Muscle of back (tissue), 11 donors: ENCODE measurements around the gene PRUNE2. TPM values are rescaled to one million over a fixed set of nuclear protein-coding genes. Genes with fewer than 3 reads are reported as not detected.
"Not testable (repeated sequence)": the region's sequence is repeated elsewhere in the genome, so short reads cannot be mapped to it uniquely, and the experiment has no call there.

Source experiments
- DNase-seq, 3 donors: peaks; one replicate each; pipeline versions ENCODE4 v3.0.0 to v3.0.0-alpha.2; 2013
- polyA plus RNA-seq, 10 donors: library from polyadenylated mRNA; unstranded; fragments of 120-200 nt; gene quantifications; one replicate each; pipeline ENCODE4 v1.2.1, GENCODE V29; 2013; ENCODE audit not compliant: insufficient read length in 10 of 10

The PRUNE2 gene
- polyA plus RNA-seq, 10 donors = 10.3 to 17.7 (median 12.8) TPM

DNA sequence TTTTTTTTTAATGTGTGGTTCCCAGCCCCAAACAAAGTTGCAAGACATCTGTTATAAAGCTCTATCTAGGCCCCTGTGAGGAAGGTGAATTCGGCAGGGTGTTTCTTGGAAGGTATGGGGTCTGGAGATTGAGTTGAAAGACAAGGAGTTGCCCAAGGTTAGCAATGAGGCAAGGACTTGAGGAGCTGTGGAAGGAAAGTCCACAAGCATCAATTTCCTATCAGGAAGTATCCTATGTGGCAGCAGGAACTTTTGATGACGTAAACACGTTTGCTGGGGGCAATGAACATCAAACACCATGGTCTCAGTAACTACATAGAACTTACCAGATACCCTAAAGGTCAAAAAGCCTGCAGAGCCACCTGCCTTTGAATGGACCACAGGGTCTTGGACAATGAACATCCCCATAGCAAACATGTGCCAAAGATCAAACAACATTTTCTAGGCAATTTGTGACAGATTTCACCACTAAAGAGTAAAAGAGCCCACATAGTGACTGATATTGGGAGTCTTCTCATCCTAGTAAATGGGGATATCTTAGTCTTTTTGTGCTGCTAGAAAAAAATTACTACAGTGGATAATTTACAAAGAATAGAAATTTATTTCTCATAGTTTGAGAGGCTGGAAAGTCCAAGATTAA lies 301.9 kb downstream of the PRUNE2 start:
- no peak for DNase-seq

DNA sequence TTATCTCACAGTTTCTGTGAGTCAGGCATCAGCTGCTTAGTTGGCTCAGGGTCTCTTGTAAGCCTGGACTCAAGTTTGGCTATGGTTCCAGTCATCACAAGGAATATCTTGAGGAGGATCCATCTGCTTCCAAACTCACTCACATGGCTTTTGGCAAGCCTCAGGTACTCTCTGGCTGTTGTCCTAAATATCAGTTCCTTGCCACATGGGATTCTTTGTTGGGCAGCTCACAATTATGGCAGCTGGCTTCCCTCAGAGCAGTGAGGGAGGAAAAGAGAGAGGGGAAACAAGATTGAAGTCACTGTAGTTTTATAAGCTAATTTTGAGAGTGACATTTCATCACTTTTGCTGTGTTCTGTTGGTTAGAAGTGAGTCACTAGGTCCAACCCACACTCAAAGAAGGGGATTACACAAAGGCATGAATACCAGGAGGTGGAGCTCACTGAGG lies 302.4 kb downstream of the PRUNE2 start:
- peak in 1 of 3 donors; percentile 51 for DNase-seq

DNA sequence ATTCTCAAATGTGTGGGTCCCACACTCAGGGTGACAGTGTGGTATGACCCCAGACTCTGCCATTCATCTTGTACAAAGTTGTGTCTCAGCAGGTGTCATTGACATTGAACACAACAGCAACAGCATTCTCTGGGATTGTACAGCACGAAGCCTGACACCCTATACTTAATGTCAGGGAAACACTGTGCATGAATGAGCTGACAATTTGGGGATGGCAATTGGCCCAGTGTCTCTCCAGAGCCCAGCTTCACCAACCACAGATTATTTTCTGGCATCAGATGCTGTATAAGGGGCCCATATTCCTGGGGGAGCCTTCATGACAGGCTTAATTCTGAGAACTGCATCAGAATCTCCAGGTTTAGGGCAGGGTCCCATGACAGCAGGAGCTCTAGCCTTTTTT lies 303.7 kb downstream of the PRUNE2 start:
- DNase-seq = no peak

DNA sequence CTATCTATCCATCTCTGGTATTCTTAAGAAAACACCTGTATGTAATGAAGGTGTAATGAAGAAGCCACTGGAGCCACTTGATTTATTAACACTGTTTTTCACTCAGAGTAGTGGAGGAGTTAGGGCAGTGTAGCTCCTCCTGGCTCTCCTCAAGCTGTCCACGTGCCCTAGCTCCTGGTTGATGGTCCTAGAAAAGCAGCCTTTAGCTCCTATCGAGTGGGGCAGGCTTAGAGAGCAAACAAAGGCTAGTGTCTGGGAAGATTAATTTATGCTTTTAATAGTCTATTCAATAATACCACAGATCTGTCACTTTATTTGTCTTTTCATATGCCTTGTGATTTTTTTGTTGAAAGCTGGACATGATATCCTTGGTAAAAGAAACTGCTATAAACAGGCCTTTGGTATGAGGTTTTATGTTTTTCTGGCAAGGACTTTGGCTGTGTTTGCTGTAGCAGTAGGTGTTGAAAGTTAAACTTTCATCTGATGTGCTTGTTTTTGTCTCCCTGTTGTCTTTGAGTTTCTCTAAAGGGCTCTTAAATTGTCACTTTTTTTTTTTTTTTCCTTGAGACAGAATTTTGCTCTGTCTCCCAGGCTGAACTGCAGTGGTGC lies 305.8 kb downstream of the PRUNE2 start:
- no peak for DNase-seq

DNA sequence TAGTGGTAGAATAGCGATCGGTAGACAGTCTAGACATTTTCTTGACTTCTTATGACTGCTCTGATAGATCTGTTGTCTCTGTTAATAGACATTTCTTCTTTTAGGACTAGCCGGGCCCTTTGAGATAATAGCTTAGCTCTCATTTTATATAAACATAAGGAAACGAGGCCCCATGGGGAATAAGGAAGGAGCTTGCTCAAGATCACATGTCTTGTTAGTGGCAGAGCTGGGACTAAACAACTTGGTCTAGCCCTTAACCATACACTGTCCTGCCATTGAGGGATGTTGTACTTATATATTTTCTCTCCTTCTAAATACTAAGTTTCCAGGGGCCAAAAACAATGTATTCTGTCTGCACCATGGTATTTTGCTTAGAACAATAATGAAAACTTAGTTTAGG lies 306.9 kb downstream of the PRUNE2 start:
- DNase-seq = no peak

DNA sequence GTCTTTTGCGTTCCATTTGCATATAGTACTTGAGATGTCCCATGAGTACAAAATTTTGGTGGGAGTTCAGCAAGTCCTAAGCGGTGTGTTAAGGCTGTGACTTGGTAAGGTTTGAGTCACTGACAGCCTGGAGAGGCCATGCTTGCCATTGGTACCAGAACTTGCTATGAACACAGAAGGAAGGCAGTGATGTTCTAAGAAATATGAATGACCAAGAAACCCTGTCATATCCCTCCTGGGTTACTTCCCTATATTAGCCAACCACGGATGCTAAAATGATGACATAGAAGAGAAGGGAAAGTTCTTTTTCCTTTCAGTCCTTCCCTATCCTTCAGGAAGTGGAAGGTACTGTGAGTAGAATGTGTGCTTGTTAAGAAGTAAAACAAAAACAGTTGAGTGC lies 310.3 kb downstream of the PRUNE2 start:
- no peak for DNase-seq

- no peak for DNase-seq
These were observed 311.0 kb downstream of the PRUNE2 start for GRCh38 chr9:76594764-76595424.

- DNase-seq = not testable (repeated sequence)
These were observed 311.8 kb downstream of the PRUNE2 start for GRCh38 chr9:76593961-76594735.

DNA sequence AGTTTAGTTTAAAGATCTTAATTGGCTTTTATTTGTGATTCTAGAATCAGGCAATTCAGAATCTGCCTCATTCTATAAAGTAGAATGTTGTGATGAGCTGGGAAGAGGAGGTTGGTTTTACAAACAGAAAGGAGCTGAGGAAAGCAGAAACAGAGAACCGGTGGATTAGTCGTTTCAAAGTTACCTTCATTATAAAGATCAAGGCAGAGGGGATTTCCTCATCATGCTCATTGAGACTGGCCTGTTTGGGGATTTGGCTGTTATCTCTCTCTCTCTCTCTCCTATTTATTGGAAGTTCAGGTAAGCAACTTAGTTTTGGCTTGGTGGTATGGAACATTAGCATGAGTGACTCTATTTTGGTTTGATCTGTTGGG lies 313.0 kb downstream of the PRUNE2 start:
- no peak for DNase-seq

DNA sequence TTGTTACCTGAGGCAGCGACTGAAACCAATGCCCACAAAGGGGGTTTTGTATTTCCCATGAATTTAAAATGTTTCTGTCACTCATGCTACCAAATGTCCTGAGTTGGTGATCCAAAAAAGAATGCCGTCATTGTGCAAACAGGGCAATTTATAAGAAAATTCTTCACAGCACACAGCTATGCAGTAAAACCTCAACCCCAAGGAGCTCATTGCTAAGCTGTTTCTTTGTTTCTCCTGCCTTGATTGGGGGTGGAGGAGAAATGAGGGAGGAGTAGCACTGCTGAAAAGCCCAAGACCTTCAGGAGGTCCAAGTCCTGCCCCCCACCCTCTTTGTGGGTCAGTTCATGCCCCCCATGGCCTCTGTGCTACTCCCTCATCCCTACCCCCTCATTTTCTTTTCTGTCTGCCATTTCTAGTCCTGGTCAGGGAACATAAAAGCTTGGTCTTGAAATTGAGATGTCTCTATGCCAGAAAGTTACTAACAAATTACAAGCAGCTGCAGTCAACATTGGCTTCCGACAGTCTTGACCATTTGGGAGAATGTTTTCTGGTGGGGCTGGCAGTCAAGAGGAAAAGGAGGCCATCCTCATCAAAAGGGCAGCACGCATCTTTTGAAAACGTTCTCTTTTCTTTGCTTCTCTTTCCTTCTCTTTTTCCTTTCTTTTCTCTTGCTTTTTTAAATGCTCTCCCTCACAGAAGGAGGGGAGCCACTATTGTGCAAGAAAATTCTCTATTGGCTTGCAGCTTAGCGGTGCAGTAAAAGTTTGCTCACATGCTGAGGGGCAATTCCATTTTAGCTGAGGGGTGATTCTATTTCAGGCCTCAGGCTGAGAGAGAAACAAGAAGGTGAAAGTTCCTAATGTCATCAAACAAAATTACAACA lies 313.6 kb downstream of the PRUNE2 start:
- peak in 2 of 3 donors; percentile 29 to 62 for DNase-seq

DNA sequence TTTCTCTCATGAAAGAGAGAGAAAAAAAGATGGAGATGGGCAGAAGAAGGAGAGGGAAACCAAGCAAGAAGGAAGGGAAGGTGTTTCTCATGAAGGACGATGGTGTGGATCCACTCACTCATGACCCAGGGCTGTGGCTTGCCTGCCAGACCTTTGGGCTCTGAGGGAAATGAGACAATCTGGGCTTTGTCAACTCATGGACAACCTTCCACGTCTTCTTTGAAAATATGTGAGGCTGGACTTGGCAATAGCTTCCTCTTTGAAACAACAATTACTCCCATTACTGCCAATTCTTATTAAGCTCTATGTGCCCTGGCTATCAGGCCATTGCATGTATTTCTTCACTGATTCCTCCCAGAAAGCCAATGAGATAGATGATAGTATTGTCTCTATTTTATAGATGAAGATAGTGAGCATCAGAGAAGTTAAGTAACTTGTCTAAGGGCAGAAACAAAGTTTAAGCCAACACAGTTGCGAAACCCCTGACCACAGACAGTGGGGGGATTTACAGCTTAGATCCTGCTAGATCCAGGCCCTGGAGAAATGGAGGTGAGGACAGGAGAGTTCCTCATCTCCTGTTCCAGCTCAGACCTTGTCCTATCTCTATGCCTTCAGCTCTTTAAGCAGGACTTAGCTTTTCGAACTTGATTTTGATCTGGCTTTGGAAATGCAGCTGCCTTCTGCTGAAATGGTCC lies 314.5 kb downstream of the PRUNE2 start:
- DNase-seq = no peak

GRCh38 chr9:76588316-76588715 lies 317.6 kb downstream of the PRUNE2 start:
- no peak for DNase-seq

DNA sequence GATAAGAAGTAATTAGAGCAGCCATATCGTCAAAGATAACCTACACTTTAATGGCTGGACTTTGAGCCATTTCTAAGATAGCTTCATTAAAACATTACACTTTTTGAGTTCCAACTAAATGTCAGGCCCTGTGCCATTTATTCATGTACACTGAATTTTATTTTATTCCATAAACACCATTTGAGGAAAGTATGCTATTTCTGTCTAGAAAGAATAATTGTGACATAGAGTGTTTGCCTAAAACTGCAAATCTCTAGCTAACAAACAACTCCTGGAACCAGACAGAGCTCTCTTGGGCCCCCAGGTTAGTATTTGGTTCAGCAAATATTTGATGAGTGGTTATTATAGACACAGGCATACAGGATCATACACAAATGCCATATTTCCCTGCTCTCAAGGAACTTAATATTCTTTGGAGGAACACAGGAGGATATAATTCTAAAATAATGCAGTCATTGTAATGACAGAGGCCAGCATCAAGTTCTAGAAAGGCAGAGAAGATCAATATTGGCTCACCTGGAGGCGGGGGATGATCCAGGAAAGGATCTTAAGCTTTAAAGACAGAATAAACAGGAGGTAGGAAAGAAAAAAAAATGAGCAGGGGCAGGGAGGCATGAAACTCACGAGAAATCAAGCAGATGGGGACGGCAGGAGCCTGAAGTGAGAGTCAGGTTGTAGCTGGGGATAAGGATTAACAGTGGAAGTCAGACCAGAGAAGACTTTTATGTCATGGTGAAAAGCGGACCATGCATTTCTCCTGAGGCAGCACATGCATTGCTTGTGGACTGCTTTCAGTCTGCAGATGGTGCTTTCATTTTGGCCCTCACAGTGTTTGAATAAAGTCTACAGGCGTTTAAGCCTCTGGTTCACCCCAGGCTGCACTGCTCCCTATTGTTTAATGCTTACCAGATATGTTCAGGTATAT lies 319.3 kb downstream of the PRUNE2 start:
- DNase-seq = no peak

GRCh38 chr9:76585487-76586389 lies 320.2 kb downstream of the PRUNE2 start:
- no peak for DNase-seq

- no peak for DNase-seq
These were observed 322.7 kb downstream of the PRUNE2 start for GRCh38 chr9:76583256-76583655.

- no peak for DNase-seq
These were observed 324.2 kb downstream of the PRUNE2 start for GRCh38 chr9:76581731-76582130.

DNA sequence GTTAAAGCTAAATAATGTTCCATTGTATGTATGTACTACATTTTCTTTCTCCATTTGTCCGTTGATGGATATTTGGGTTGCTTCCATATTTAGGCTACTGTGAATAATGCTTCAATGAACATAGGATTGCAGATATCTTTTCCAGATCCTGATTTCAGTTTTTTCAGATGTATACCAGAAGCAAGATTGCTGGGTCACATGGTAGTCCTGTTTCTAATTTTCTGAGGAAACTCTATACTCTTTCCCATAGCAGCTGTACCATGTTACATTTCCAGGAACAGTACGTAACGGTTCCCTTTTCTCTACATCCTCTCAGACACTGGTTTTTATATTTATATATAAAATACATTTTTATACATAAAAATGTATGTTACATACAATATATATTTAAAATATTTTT lies 325.1 kb downstream of the PRUNE2 start:
- DNase-seq = no peak

DNA sequence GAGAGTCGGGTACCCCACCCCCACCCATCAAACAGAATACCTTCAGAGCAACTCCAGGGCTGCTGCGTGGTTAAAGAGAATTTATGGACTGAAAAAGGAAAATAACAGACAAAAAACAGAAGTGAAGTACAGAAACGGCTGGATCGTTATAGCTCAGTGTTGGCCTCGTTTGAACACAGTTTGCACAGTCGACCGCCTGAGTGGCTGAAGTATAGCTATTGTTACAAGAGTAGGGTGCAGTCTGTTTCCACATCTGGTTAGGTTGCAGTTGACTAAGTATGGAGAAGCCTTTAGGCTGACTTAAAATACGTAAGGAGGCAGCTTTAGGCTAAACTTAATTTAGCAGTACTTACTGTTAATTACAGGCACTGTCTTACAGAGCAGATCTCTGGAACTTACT lies 325.7 kb downstream of the PRUNE2 start:
- no peak for DNase-seq

DNA sequence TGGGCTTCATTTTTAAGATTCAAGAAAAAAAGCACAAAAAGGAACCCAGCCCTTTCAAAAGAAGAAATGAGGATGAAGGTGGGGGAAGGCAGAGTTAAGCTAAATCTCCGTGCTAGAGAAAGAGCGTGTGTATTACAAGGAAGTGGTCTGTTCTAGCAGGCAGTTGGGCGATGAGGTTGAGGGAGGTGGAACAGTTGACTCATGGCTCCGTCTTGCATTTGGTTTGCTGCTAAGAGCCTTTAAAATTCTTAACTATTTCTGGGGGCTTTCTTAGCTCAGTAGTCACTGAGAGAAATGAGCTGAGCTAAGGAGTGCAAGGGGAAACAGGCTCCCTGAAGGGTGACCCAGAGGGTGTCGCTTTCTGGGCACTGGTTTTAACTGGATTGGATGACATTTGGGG lies 329.6 kb downstream of the PRUNE2 start:
- peak; percentile 30 to 89 (median 50) for DNase-seq
